Activated CD8-positive, alpha-beta memory T cell treated with anti-CD3 and anti-CD28 coated beads, Interleukin-2, amount 50 U/mL, for 1 hour (primary cell): ENCODE data around the gene AP1S3.
A peak's percentile ranks its signal among the peaks of the same experiment; 100 is the strongest.
"Not testable (repeated sequence)": the region's sequence is repeated elsewhere in the genome, so short reads cannot be mapped to it uniquely, and the experiment has no call there.

Experiments used
- DNase-seq: peaks from one replicate; pipeline ENCODE4 v3.0.0-alpha.2; 2020; ENCODE audit errors: extremely low read depth

Gene AP1S3

GRCh38 chr2:223837287-223838061 lies at the start of gene AP1S3:
Gene AP1S3 (minus strand): TSS chr2:223837582. CDS start chr2:223837450, 132 bp downstream.
- peak; percentile 36 for DNase-seq

- no peak for DNase-seq
Observed at GRCh38 chr2:223887127-223887526, 49.7 kb upstream of the AP1S3 start.

- no peak for DNase-seq
Observed at GRCh38 chr2:223886726-223887125, 49.3 kb upstream of the AP1S3 start.

GRCh38 chr2:223884399-223884798 lies 47.0 kb upstream of the AP1S3 start:
- no peak for DNase-seq

- no peak for DNase-seq
Observed at GRCh38 chr2:223882715-223883114, 45.3 kb upstream of the AP1S3 start.

- DNase-seq: no peak
Observed at GRCh38 chr2:223880796-223881195, 43.4 kb upstream of the AP1S3 start.

GRCh38 chr2:223877721-223878410 lies 40.5 kb upstream of the AP1S3 start:
- no peak for DNase-seq

GRCh38 chr2:223873672-223874071 lies 36.3 kb upstream of the AP1S3 start:
- DNase-seq: no peak

- not testable (repeated sequence) for DNase-seq
Observed at GRCh38 chr2:223872772-223873171, 35.4 kb upstream of the AP1S3 start.

GRCh38 chr2:223871661-223872060 lies 34.3 kb upstream of the AP1S3 start:
- DNase-seq: not testable (repeated sequence)

- DNase-seq: no peak
Observed at GRCh38 chr2:223870840-223871611, 33.6 kb upstream of the AP1S3 start.

GRCh38 chr2:223868005-223868404 lies 30.6 kb upstream of the AP1S3 start:
- DNase-seq: no peak

GRCh38 chr2:223865907-223866508 lies 28.6 kb upstream of the AP1S3 start:
- DNase-seq: no peak

GRCh38 chr2:223865124-223865523 lies 27.7 kb upstream of the AP1S3 start:
- no peak for DNase-seq

- no peak for DNase-seq
Observed at GRCh38 chr2:223863491-223863890, 26.1 kb upstream of the AP1S3 start.

- DNase-seq: no peak
Observed at GRCh38 chr2:223860809-223861738, 23.7 kb upstream of the AP1S3 start.

- DNase-seq: no peak
Observed at GRCh38 chr2:223859070-223859469, 21.7 kb upstream of the AP1S3 start.

- DNase-seq: no peak
Observed at GRCh38 chr2:223856584-223856983, 19.2 kb upstream of the AP1S3 start.

- DNase-seq: no peak
Observed at GRCh38 chr2:223856021-223856420, 18.6 kb upstream of the AP1S3 start.

GRCh38 chr2:223855426-223855825 lies 18.0 kb upstream of the AP1S3 start:
- no peak for DNase-seq

GRCh38 chr2:223854741-223855140 lies 17.4 kb upstream of the AP1S3 start:
- no peak for DNase-seq
